ENCODE measurements around the gene M6PR. TPM values are rescaled to one million over a fixed set of nuclear protein-coding genes. Genes with fewer than 3 reads are reported as not detected.

M6PR gene
- polyA plus RNA-seq, 1 donor from 2014 or later, result 52.8 TPM

- TF ChIP-seq SMC3 (conservative IDR thresholded peaks at IDR 0.05; ENCODE audit: poor library complexity) (no peak), TAF1 (IDR thresholded peaks at IDR 0.05; ENCODE audit: low read depth) (no peak), MXI1 (conservative IDR thresholded peaks at IDR 0.05; ENCODE audit: poor library complexity, severe bottlenecking) (no peak), RAD21 (conservative IDR thresholded peaks at IDR 0.05) (no peak), CTCF (IDR thresholded peaks at IDR 0.05; ENCODE audit: poor library complexity, severe bottlenecking) (no peak), POLR2AphosphoS5 (IDR thresholded peaks at IDR 0.05) (no peak)
- Histone ChIP-seq H4K20me1 (ENCODE audit: insufficient read depth) (no peaks in the 10 kb centered on the region), H3K9ac (ENCODE audit: low read length) (no peak overlapping the region), H3F3A (ENCODE audit: insufficient read depth, low read length, poor library complexity, severe bottlenecking) (no peaks in the 10 kb centered on the region), H3K36me3 (ENCODE audit: insufficient read depth, low read length) (no peaks in the 10 kb centered on the region), H3K27ac (ENCODE audit: low read length) (no peak overlapping the region), H3K9me3 (ENCODE audit: low read length) (peaks cover 6% of the 10 kb centered on the region), H3K4me3 (ENCODE audit: low read length) (no peak overlapping the region), H3K4me2 (ENCODE audit: low read length) (no peak overlapping the region), H3K9me2 (ENCODE audit: insufficient read depth, low read length) (no peaks in the 10 kb centered on the region), H2AFZ (ENCODE audit: low read depth, low read length) (no peak overlapping the region), H3K27me3 (ENCODE audit: insufficient read depth, low read depth, low read length) (no peaks in the 10 kb centered on the region), H3K79me2 (replicated peaks; ENCODE audit: insufficient read depth, low read length) (no peaks in the 10 kb centered on the region)
Measured at GRCh38 chr12:8985213-8985754, 35.8 kb upstream of the M6PR start.

GRCh38 chr12:8980137-8980536 lies 30.7 kb upstream of the M6PR start:
- H3K9me2 ChIP-seq (ENCODE audit: insufficient read depth, low read length), result no peaks in the 10 kb centered on the region
- H4K20me1 ChIP-seq (ENCODE audit: insufficient read depth), result no peaks in the 10 kb centered on the region
- H3K27me3 ChIP-seq (ENCODE audit: insufficient read depth, low read depth, low read length), result no peaks in the 10 kb centered on the region
- H3K4me3 ChIP-seq (ENCODE audit: low read length), result no peak overlapping the region
- no peak overlapping the region for H3K27ac ChIP-seq (ENCODE audit: low read length)
- no peaks in the 10 kb centered on the region for H3K79me2 ChIP-seq (replicated peaks; ENCODE audit: insufficient read depth, low read length)
- H3K36me3 ChIP-seq (ENCODE audit: insufficient read depth, low read length), result no peaks in the 10 kb centered on the region
- no peak overlapping the region for H3K9ac ChIP-seq (ENCODE audit: low read length)
- H2AFZ ChIP-seq (ENCODE audit: low read depth, low read length), result no peak overlapping the region
- H3K4me2 ChIP-seq (ENCODE audit: low read length), result no peak overlapping the region
- no peaks in the 10 kb centered on the region for H3F3A ChIP-seq (ENCODE audit: insufficient read depth, low read length, poor library complexity, severe bottlenecking)
- no peak for TF ChIP-seq EP300 (conservative IDR thresholded peaks at IDR 0.05; ENCODE audit: poor library complexity, severe bottlenecking)
- TF ChIP-seq EZH2 (IDR thresholded peaks at IDR 0.05; ENCODE audit: borderline replicate concordance, insufficient read depth, low read length, poor library complexity, severe bottlenecking), result no peak
- TF ChIP-seq REST (IDR thresholded peaks at IDR 0.05; ENCODE audit: borderline replicate concordance), result no peak
- no peak for TF ChIP-seq MXI1 (conservative IDR thresholded peaks at IDR 0.05; ENCODE audit: poor library complexity, severe bottlenecking)
- no peak for TF ChIP-seq RAD21 (conservative IDR thresholded peaks at IDR 0.05)
- TF ChIP-seq SMC3 (conservative IDR thresholded peaks at IDR 0.05; ENCODE audit: poor library complexity), result no peak
- no peak for TF ChIP-seq POLR2AphosphoS5 (IDR thresholded peaks at IDR 0.05)
- peaks cover 6% of the 10 kb centered on the region for H3K9me3 ChIP-seq (ENCODE audit: low read length)
